ENCODE results near the gene NR6A1. TPM values are rescaled to one million over a fixed set of nuclear protein-coding genes. Genes with fewer than 3 reads are reported as not detected.

Gene NR6A1
- total and polyA plus RNA-seq, 11 donors, result 0.65 to 5.7 (median 1.6) TPM

- Histone ChIP-seq H3K4me1 (peaks cover 0 to 9% (median 0%) of the 10 kb centered on the region in 12 donors), H3K4me3 (no peak overlapping the region), H3K27me3 (no peaks in the 10 kb centered on the region), H3K36me3 (peaks cover 0 to 5% (median 0%) of the 10 kb centered on the region in 9 donors), H3K9me3 (no peaks in the 10 kb centered on the region), H3K27ac (no peak overlapping the region)
- TF ChIP-seq CTCF (IDR thresholded peaks at IDR 0.05), result no peak
- TF ChIP-seq POLR2A (IDR thresholded peaks at IDR 0.05), result no peak
- intact Hi-C loops (cut with DNase I), result no loop called here
- WGBS, 4 donors, result 77 to 81% (median 79%) methylated on average over 14 of the region's 14 CpGs
- ATAC-seq (peak in 1 of 4 donors; percentile 29), DNase-seq (no peak)
Observed at GRCh38 chr9:124733964-124734740, 37.0 kb downstream of the NR6A1 start.

- intact Hi-C loops (cut with DNase I), result no loop called here
- TF ChIP-seq POLR2A (IDR thresholded peaks at IDR 0.05), result no peak
- no peak for TF ChIP-seq CTCF (IDR thresholded peaks at IDR 0.05)
- 91 to 100% (median 93%) methylated on average over 2 of the region's 2 CpGs for WGBS, 4 donors
Observed at GRCh38 chr9:124730772-124731171, 40.3 kb downstream of the NR6A1 start.

GRCh38 chr9:124726886-124727285, 44.2 kb downstream of the NR6A1 start:
- DNase-seq, result no peak
- ATAC-seq, result no peak
- H3K9me3 ChIP-seq, result no peaks in the 10 kb centered on the region
- H3K27ac ChIP-seq, result no peak overlapping the region
- peaks cover 0 to 15% (median 0%) of the 10 kb centered on the region in 12 donors for H3K4me1 ChIP-seq
- intact Hi-C loops (cut with DNase I), result no loop called here
- 88 to 95% (median 92%) methylated on average over 1 of the region's 1 CpG for WGBS, 4 donors
- H3K36me3 ChIP-seq, result peaks cover 0 to 2% (median 0%) of the 10 kb centered on the region in 9 donors
- H3K27me3 ChIP-seq, result no peaks in the 10 kb centered on the region
- TF ChIP-seq CTCF (IDR thresholded peaks at IDR 0.05) (no peak), POLR2A (IDR thresholded peaks at IDR 0.05) (no peak)
- no peak overlapping the region for H3K4me3 ChIP-seq

More at GRCh38 chr9:124730772-124731171, 40.3 kb downstream of the NR6A1 start:
- no peak overlapping the region for H3K4me3 ChIP-seq
- no peak overlapping the region for H3K27ac ChIP-seq
- DNase-seq (no peak), ATAC-seq (no peak)
- H3K4me1 ChIP-seq, result peaks cover 0 to 9% (median 0%) of the 10 kb centered on the region in 12 donors
- H3K9me3 ChIP-seq, result no peaks in the 10 kb centered on the region
- H3K27me3 ChIP-seq, result no peaks in the 10 kb centered on the region
- H3K36me3 ChIP-seq, result peaks cover 0 to 5% (median 0%) of the 10 kb centered on the region in 9 donors

GRCh38 chr9:124725068-124725452, 46.1 kb downstream of the NR6A1 start:
- no peaks in the 10 kb centered on the region for H3K9me3 ChIP-seq
- H3K4me3 ChIP-seq, result no peak overlapping the region
- WGBS, 4 donors, result 74 to 86% (median 77%) methylated on average over 5 of the region's 5 CpGs
- DNase-seq, result no peak
- ATAC-seq, result no peak
- H3K36me3 ChIP-seq, result no peaks in the 10 kb centered on the region
- no peaks in the 10 kb centered on the region for H3K27me3 ChIP-seq
- TF ChIP-seq CTCF (IDR thresholded peaks at IDR 0.05) (no peak), POLR2A (IDR thresholded peaks at IDR 0.05) (no peak)
- intact Hi-C loops (cut with DNase I), result no loop called here
- H3K27ac ChIP-seq, result no peak overlapping the region
- peaks cover 0 to 19% (median 0%) of the 10 kb centered on the region in 12 donors for H3K4me1 ChIP-seq
